Activated naive CD4-positive, alpha-beta T cell (primary cell): Measurements from ENCODE around the gene SEPHS2.
A peak's percentile ranks its signal among the peaks of the same experiment; 100 is the strongest.
"Not testable (repeated sequence)": the region's sequence is repeated elsewhere in the genome, so short reads cannot be mapped to it uniquely, and the experiment has no call there.

ENCODE experiments used
- DNase-seq, 4 experiments: peaks; one replicate each; lab custom pipeline; 2025; lab: John Stamatoyannopoulos, UW

Gene SEPHS2

GRCh38 chr16:30445408-30446202, at the start of gene SEPHS2:
SEPHS2 (minus strand) TSS chr16:30445874; CDS start chr16:30445727, 147 bp downstream.
- DNase-seq: peak; percentile 86 to 91 (median 89)

GRCh38 chr16:30494709-30495108, 49.0 kb upstream of the SEPHS2 start:
- DNase-seq: no peak

GRCh38 chr16:30493941-30494488, 48.3 kb upstream of the SEPHS2 start:
- no peak for DNase-seq

GRCh38 chr16:30491744-30492308, 46.2 kb upstream of the SEPHS2 start:
- DNase-seq: no peak

- DNase-seq: no peak
Observed at GRCh38 chr16:30491229-30491628, 45.6 kb upstream of the SEPHS2 start.

- DNase-seq: no peak
Observed at GRCh38 chr16:30490210-30490609, 44.5 kb upstream of the SEPHS2 start.

GRCh38 chr16:30488764-30489605, 43.3 kb upstream of the SEPHS2 start:
- no peak for DNase-seq

- no peak for DNase-seq
Observed at GRCh38 chr16:30485818-30486436, 40.3 kb upstream of the SEPHS2 start.

- DNase-seq: no peak
Observed at GRCh38 chr16:30484887-30485286, 39.2 kb upstream of the SEPHS2 start.

GRCh38 chr16:30482366-30482765, 36.7 kb upstream of the SEPHS2 start:
- no peak for DNase-seq

GRCh38 chr16:30481381-30481780, 35.7 kb upstream of the SEPHS2 start:
- no peak for DNase-seq

- no peak for DNase-seq
Observed at GRCh38 chr16:30478766-30479478, 33.2 kb upstream of the SEPHS2 start.

GRCh38 chr16:30477773-30478172, 32.1 kb upstream of the SEPHS2 start:
- DNase-seq: not testable (repeated sequence)

GRCh38 chr16:30476991-30477390, 31.3 kb upstream of the SEPHS2 start:
- DNase-seq: no peak

GRCh38 chr16:30474684-30475083, 29.0 kb upstream of the SEPHS2 start:
- DNase-seq: no peak

GRCh38 chr16:30474074-30474452, 28.4 kb upstream of the SEPHS2 start:
- DNase-seq: no peak

- peak in 1 of 4 experiments; percentile 26 for DNase-seq
Observed at GRCh38 chr16:30473231-30474073, 27.8 kb upstream of the SEPHS2 start.

GRCh38 chr16:30472328-30472942, 26.8 kb upstream of the SEPHS2 start, which contains the start of gene ITGAL:
ITGAL (plus strand) TSS chr16:30472742; CDS start chr16:30472838, 96 bp downstream.
- DNase-seq: peak; percentile 41 to 71 (median 52)

GRCh38 chr16:30470632-30470995, 24.9 kb upstream of the SEPHS2 start:
- no peak for DNase-seq

GRCh38 chr16:30470170-30470512, 24.5 kb upstream of the SEPHS2 start:
- no peak for DNase-seq
